Peyer's patch (tissue), 4 donors: ENCODE data around the gene KCNA2.

Experiments
- CTCF ChIP-seq, 6 experiments: fragments of 450-650 bp in 4 of 6; fragments of 200-600 bp in 2 of 6; sonication (generic) in 1 of 6; IDR thresholded peaks; one replicate each; pipeline ENCODE4 v1.5.1; 2017 to 2019; ENCODE audit warnings: antibody characterized with exemption in 6 of 6, mild to moderate bottlenecking in 3 of 6, moderate library complexity in 1 of 6
- POLR2A ChIP-seq, 2 donors: fragments of 450-650 bp; IDR thresholded peaks; one replicate each; pipeline ENCODE4 v1.5.1; 2017; ENCODE audit warnings: antibody characterized with exemption in 2 of 2, mild to moderate bottlenecking in 2 of 2, moderate library complexity in 2 of 2

DNA sequence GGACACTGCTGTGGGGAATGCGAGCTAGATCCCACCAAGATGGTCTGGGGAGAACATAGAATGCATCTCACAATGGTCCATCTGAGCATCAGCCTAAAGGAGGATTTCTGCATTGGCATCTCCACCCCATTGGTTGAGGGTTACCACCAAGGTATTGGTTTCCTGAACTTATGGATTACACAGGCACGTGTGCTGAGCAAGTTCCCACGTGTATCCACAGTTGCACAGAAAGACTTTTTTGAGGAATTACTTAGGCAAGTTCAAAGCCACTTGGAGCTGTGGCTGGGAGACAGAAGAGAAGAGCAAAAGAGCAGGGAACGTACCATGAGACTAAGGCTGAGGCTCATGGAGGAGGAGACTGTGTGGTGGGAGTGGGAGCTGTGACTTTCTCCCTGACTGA, 43.1 kb downstream of the KCNA2 start:
- no peak for TF ChIP-seq CTCF (IDR thresholded peaks at IDR 0.05)
- no peak for TF ChIP-seq POLR2A (IDR thresholded peaks at IDR 0.05)
